ENCODE results near the gene OLFML1.
A peak's percentile ranks its signal among the peaks of the same experiment; 100 is the strongest.

OLFML1 gene

GRCh38 chr11:7484645-7485044 lies 661 bp upstream of the OLFML1 start:
- Histone ChIP-seq H3K9me3 (ENCODE audit: low read length) (no peaks in the 10 kb centered on the region), H3K27ac (ENCODE audit: low read depth, low read length) (no peak overlapping the region), H3K4me1 (ENCODE audit: insufficient read depth, low read length) (no peaks in the 10 kb centered on the region), H3K4me3 (ENCODE audit: low read depth in 1 of 2, low read length in 2 of 2) (peak overlapping the region in 1 of 2 donors; percentile 44), H3K36me3 (ENCODE audit: insufficient read depth, low read length) (no peaks in the 10 kb centered on the region), H3K9ac (ENCODE audit: low read length) (no peak overlapping the region), H3K27me3 (ENCODE audit: control insufficient read depth in 1 of 2, insufficient read depth in 2 of 2, low read length in 2 of 2) (no peaks in the 10 kb centered on the region)

GRCh38 chr11:7486098-7486780 lies 933 bp downstream of the OLFML1 start:
- no peaks in the 10 kb centered on the region for H3K36me3 ChIP-seq (ENCODE audit: insufficient read depth, low read length)
- no peaks in the 10 kb centered on the region for H3K27me3 ChIP-seq (ENCODE audit: control insufficient read depth in 1 of 2, insufficient read depth in 2 of 2, low read length in 2 of 2)
- H3K9ac ChIP-seq (ENCODE audit: low read length) = no peak overlapping the region
- peak overlapping the region in 1 of 2 donors; percentile 44 for H3K4me3 ChIP-seq (ENCODE audit: low read depth in 1 of 2, low read length in 2 of 2)
- H3K9me3 ChIP-seq (ENCODE audit: low read length) = no peaks in the 10 kb centered on the region
- no peak overlapping the region for H3K27ac ChIP-seq (ENCODE audit: low read depth, low read length)
- H3K4me1 ChIP-seq (ENCODE audit: insufficient read depth, low read length) = no peaks in the 10 kb centered on the region

- Histone ChIP-seq H3K4me1 (ENCODE audit: insufficient read depth, low read length) (no peaks in the 10 kb centered on the region), H3K27me3 (ENCODE audit: control insufficient read depth in 1 of 2, insufficient read depth in 2 of 2, low read length in 2 of 2) (no peaks in the 10 kb centered on the region), H3K9ac (ENCODE audit: low read length) (no peak overlapping the region), H3K36me3 (ENCODE audit: insufficient read depth, low read length) (no peaks in the 10 kb centered on the region), H3K27ac (ENCODE audit: low read depth, low read length) (no peak overlapping the region), H3K9me3 (ENCODE audit: low read length) (no peaks in the 10 kb centered on the region), H3K4me3 (ENCODE audit: low read depth in 1 of 2, low read length in 2 of 2) (peak overlapping the region in 1 of 2 donors; percentile 48)
These were observed 1.5 kb downstream of the OLFML1 start for GRCh38 chr11:7486781-7487140.

- Histone ChIP-seq H3K9ac (ENCODE audit: low read length) (no peak overlapping the region), H3K27me3 (ENCODE audit: control insufficient read depth in 1 of 2, insufficient read depth in 2 of 2, low read length in 2 of 2) (no peaks in the 10 kb centered on the region), H3K36me3 (ENCODE audit: insufficient read depth, low read length) (no peaks in the 10 kb centered on the region), H3K4me3 (ENCODE audit: low read depth in 1 of 2, low read length in 2 of 2) (peak overlapping the region in 1 of 2 donors; percentile 48), H3K4me1 (ENCODE audit: insufficient read depth, low read length) (no peaks in the 10 kb centered on the region), H3K9me3 (ENCODE audit: low read length) (no peaks in the 10 kb centered on the region), H3K27ac (ENCODE audit: low read depth, low read length) (no peak overlapping the region)
These were observed 2.1 kb downstream of the OLFML1 start for GRCh38 chr11:7487360-7487759.

- no peaks in the 10 kb centered on the region for H3K4me1 ChIP-seq (ENCODE audit: insufficient read depth, low read length)
These were observed 3.4 kb downstream of the OLFML1 start for GRCh38 chr11:7488681-7489080.

GRCh38 chr11:7489376-7489775 lies 4.1 kb downstream of the OLFML1 start:
- no peaks in the 10 kb centered on the region for H3K36me3 ChIP-seq (ENCODE audit: insufficient read depth, low read length)
- H3K27ac ChIP-seq (ENCODE audit: low read depth, low read length) = no peak overlapping the region
- no peaks in the 10 kb centered on the region for H3K4me1 ChIP-seq (ENCODE audit: insufficient read depth, low read length)
- H3K9me3 ChIP-seq (ENCODE audit: low read length) = no peaks in the 10 kb centered on the region
- no peak overlapping the region for H3K9ac ChIP-seq (ENCODE audit: low read length)
- no peaks in the 10 kb centered on the region for H3K27me3 ChIP-seq (ENCODE audit: control insufficient read depth in 1 of 2, insufficient read depth in 2 of 2, low read length in 2 of 2)
- no peak overlapping the region for H3K4me3 ChIP-seq (ENCODE audit: low read depth in 1 of 2, low read length in 2 of 2)

More at GRCh38 chr11:7488681-7489080, 3.4 kb downstream of the OLFML1 start:
- Histone ChIP-seq H3K9me3 (ENCODE audit: low read length) (no peaks in the 10 kb centered on the region), H3K9ac (ENCODE audit: low read length) (no peak overlapping the region), H3K4me3 (ENCODE audit: low read depth in 1 of 2, low read length in 2 of 2) (no peak overlapping the region), H3K27ac (ENCODE audit: low read depth, low read length) (no peak overlapping the region), H3K27me3 (ENCODE audit: control insufficient read depth in 1 of 2, insufficient read depth in 2 of 2, low read length in 2 of 2) (no peaks in the 10 kb centered on the region), H3K36me3 (ENCODE audit: insufficient read depth, low read length) (no peaks in the 10 kb centered on the region)

- H3K9me3 ChIP-seq (ENCODE audit: low read length) = no peaks in the 10 kb centered on the region
- no peaks in the 10 kb centered on the region for H3K27me3 ChIP-seq (ENCODE audit: control insufficient read depth in 1 of 2, insufficient read depth in 2 of 2, low read length in 2 of 2)
- H3K27ac ChIP-seq (ENCODE audit: low read depth, low read length) = no peak overlapping the region
- no peak overlapping the region for H3K4me3 ChIP-seq (ENCODE audit: low read depth in 1 of 2, low read length in 2 of 2)
- H3K4me1 ChIP-seq (ENCODE audit: insufficient read depth, low read length) = no peaks in the 10 kb centered on the region
- H3K36me3 ChIP-seq (ENCODE audit: insufficient read depth, low read length) = no peaks in the 10 kb centered on the region
- H3K9ac ChIP-seq (ENCODE audit: low read length) = no peak overlapping the region
These were observed 4.7 kb downstream of the OLFML1 start for GRCh38 chr11:7490054-7490453.

GRCh38 chr11:7490535-7490934 lies 5.2 kb downstream of the OLFML1 start:
- Histone ChIP-seq H3K27ac (ENCODE audit: low read depth, low read length) (no peak overlapping the region), H3K4me3 (ENCODE audit: low read depth in 1 of 2, low read length in 2 of 2) (no peak overlapping the region), H3K27me3 (ENCODE audit: control insufficient read depth in 1 of 2, insufficient read depth in 2 of 2, low read length in 2 of 2) (no peaks in the 10 kb centered on the region), H3K4me1 (ENCODE audit: insufficient read depth, low read length) (no peaks in the 10 kb centered on the region), H3K36me3 (ENCODE audit: insufficient read depth, low read length) (no peaks in the 10 kb centered on the region), H3K9ac (ENCODE audit: low read length) (no peak overlapping the region), H3K9me3 (ENCODE audit: low read length) (no peaks in the 10 kb centered on the region)

- H3K27me3 ChIP-seq (ENCODE audit: control insufficient read depth in 1 of 2, insufficient read depth in 2 of 2, low read length in 2 of 2) = no peaks in the 10 kb centered on the region
- H3K4me3 ChIP-seq (ENCODE audit: low read depth in 1 of 2, low read length in 2 of 2) = no peak overlapping the region
- H3K4me1 ChIP-seq (ENCODE audit: insufficient read depth, low read length) = no peaks in the 10 kb centered on the region
- no peak overlapping the region for H3K9ac ChIP-seq (ENCODE audit: low read length)
- no peak overlapping the region for H3K27ac ChIP-seq (ENCODE audit: low read depth, low read length)
- no peaks in the 10 kb centered on the region for H3K9me3 ChIP-seq (ENCODE audit: low read length)
- no peaks in the 10 kb centered on the region for H3K36me3 ChIP-seq (ENCODE audit: insufficient read depth, low read length)
These were observed 6.9 kb downstream of the OLFML1 start for GRCh38 chr11:7492253-7492652.

GRCh38 chr11:7493670-7494069 lies 8.4 kb downstream of the OLFML1 start:
- no peak overlapping the region for H3K4me3 ChIP-seq (ENCODE audit: low read depth in 1 of 2, low read length in 2 of 2)
- no peaks in the 10 kb centered on the region for H3K9me3 ChIP-seq (ENCODE audit: low read length)
- H3K27me3 ChIP-seq (ENCODE audit: control insufficient read depth in 1 of 2, insufficient read depth in 2 of 2, low read length in 2 of 2) = no peaks in the 10 kb centered on the region
- no peaks in the 10 kb centered on the region for H3K36me3 ChIP-seq (ENCODE audit: insufficient read depth, low read length)
- H3K4me1 ChIP-seq (ENCODE audit: insufficient read depth, low read length) = no peaks in the 10 kb centered on the region
- H3K9ac ChIP-seq (ENCODE audit: low read length) = no peak overlapping the region
- no peak overlapping the region for H3K27ac ChIP-seq (ENCODE audit: low read depth, low read length)

GRCh38 chr11:7494086-7494745 lies 8.9 kb downstream of the OLFML1 start:
- Histone ChIP-seq H3K36me3 (ENCODE audit: insufficient read depth, low read length) (no peaks in the 10 kb centered on the region), H3K4me3 (ENCODE audit: low read depth in 1 of 2, low read length in 2 of 2) (no peak overlapping the region), H3K4me1 (ENCODE audit: insufficient read depth, low read length) (no peaks in the 10 kb centered on the region), H3K9me3 (ENCODE audit: low read length) (no peaks in the 10 kb centered on the region), H3K27ac (ENCODE audit: low read depth, low read length) (no peak overlapping the region), H3K9ac (ENCODE audit: low read length) (no peak overlapping the region), H3K27me3 (ENCODE audit: control insufficient read depth in 1 of 2, insufficient read depth in 2 of 2, low read length in 2 of 2) (no peaks in the 10 kb centered on the region)
